Coronary artery (tissue), 2 donors: ENCODE data around the gene ZBTB39.
A peak's percentile ranks its signal among the peaks of the same experiment; 100 is the strongest.
"Not testable (repeated sequence)": the region's sequence is repeated elsewhere in the genome, so short reads cannot be mapped to it uniquely, and the experiment has no call there.

Source experiments
- DNase-seq: peaks from one replicate; pipeline ENCODE4 v3.0.0-alpha.2; 2017; ENCODE audit warnings: low spot score
- H3K27ac ChIP-seq, 2 donors: fragments of 200-600 bp; sonication (generic); one replicate each; pipeline ENCODE4 v1.5.1; 2016 to 2019
- H3K4me3 ChIP-seq: fragments of 200-600 bp; sonication (generic); 2 replicates; pipeline ENCODE4 v1.5.1; 2016; ENCODE audit warnings: mild to moderate bottlenecking, moderate library complexity
- CTCF ChIP-seq: fragments of 200-600 bp; sonication (generic); IDR thresholded peaks from one replicate; pipeline ENCODE4 v1.5.1; 2019; ENCODE audit warnings: antibody characterized with exemption

Gene ZBTB39

DNA sequence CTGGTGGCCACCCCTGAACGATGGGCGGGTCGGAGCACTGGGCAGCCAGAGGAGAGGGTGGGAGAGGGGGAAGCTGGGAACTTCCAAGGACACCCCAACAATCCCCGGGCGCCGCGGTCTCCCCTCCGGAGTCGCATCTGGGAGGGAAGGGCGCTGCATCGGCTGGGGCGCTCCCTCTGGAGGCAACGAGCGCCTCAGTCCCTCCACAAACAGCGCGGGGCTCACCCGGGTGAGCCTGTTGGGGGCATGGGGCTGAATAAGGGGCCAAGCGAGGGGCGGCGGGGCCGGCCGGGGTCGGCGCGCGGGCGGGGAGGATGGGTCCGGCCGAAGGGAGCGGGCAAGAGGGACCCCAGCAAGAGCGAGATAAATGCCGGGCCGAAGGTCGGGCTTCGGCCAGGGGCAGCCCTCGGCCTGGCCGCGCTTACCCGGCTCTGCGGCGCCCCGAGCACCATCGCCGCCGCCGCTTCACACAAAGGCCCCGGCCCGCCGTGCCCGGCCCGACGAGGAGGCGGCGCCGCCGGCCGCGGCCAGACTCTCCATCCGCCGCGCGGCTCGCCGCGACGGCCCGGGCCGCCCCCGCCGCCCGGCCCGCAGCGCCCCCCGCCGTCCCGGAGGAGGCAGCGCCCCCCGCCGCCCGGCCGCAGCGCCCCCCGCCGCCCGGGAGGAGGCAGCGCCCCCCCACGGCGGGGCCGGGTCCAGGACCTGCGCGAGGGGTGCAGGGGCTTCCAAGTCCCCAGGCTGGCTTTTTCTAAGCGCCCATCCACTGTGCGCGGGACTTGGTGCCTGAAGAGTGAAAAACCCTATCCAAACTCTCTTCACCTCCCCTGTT, at the start of gene ZBTB39:
ZBTB39 (minus strand) TSS at position 567 of the 829 bp plus-strand sequence. CDS start 1,629 bp downstream, outside the sequence.
- peak within 1 kb of the TSS; percentile 75 to 91 for H3K27ac ChIP-seq
- H3K4me3 ChIP-seq, result peak within 1 kb of the TSS; percentile 99
- DNase-seq, result peak; percentile 73
- peak; percentile 73 for TF ChIP-seq CTCF

DNA sequence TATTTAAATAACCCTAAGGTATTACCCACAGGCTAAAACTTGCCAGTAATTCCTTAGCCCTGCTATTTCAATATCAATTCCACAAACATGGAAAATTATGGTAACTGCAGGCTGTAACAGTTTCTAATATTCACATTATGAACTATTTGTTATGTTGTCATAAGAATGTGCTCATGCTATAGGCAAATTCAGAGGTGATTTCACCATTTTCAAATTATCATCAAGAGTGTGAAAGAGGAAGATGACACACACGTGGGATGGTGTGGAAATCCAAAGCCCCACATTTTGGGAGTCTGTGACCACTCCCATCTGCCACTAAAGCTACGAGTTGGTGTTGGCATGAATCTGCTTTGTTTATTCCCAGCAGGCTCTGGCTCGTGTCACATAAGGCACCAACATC, 49.5 kb upstream of the ZBTB39 start:
- no peak for TF ChIP-seq CTCF
- no peak for DNase-seq
- H3K4me3 ChIP-seq, result no peak overlapping the region
- H3K27ac ChIP-seq, result no peak overlapping the region

- H3K27ac ChIP-seq, H3K4me3 ChIP-seq, DNase-seq: not testable (repeated sequence)
These were observed 47.6 kb upstream of the ZBTB39 start for GRCh38 chr12:57053901-57054300.

- not testable (repeated sequence) for DNase-seq, H3K27ac ChIP-seq, H3K4me3 ChIP-seq
These were observed 46.8 kb upstream of the ZBTB39 start for GRCh38 chr12:57053146-57053545.

DNA sequence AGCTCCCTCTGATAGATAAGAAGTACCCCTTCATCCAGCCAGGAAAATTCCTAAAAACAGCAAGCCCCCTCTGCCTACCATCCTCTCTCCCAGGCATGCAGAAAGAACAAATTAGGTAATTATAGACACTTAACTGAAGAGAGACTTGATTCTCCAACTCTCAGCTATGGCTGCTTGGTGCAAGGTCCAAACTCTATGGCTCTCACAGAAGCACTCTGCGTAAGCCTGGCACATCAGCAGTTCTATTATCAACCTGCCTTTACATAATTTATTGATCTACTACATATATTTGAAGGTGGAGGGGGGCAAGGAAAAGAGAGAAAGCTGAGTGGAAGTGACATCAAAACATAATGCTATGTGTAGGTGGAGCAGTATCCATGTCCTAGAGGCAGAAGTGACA, 44.7 kb upstream of the ZBTB39 start:
- Histone ChIP-seq H3K4me3 (no peak overlapping the region), H3K27ac (no peak overlapping the region)
- DNase-seq, result no peak
- TF ChIP-seq CTCF, result no peak

DNA sequence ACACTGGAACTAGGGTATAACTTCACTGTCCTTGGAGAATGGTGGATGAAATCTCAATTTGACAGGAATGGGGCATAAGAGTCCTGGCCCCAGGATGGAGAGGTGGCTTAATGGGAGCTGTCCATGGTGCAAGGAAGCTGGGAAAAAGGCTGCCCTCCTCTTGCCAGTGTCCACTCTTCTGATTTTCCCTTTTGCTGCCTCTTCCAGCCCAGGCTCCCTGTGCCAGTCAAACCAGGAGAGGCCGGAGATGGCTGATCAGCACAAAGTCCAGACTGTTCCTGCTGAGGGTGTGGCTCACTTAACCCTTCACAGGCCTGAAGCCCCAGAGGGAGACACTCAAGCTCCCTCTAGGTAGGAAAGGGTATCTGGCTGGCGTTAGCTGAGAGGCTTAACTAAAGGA, 43.5 kb upstream of the ZBTB39 start, which contains the start of gene MYO1A:
MYO1A (minus strand) TSS at position 240 of the 400 bp plus-strand sequence. CDS start 1,806 bp downstream, outside the sequence.
- no peak for DNase-seq
- TF ChIP-seq CTCF, result no peak
- Histone ChIP-seq H3K4me3 (no peak within 1 kb of the TSS), H3K27ac (no peak within 1 kb of the TSS)

- Histone ChIP-seq H3K4me3 (no peak overlapping the region), H3K27ac (no peak overlapping the region)
- DNase-seq, result no peak
- TF ChIP-seq CTCF, result no peak
These were observed 42.7 kb upstream of the ZBTB39 start for GRCh38 chr12:57049119-57049446.

GRCh38 chr12:57048423-57049118, 42.2 kb upstream of the ZBTB39 start:
- TF ChIP-seq CTCF, result no peak
- H3K27ac ChIP-seq, result no peak overlapping the region
- no peak overlapping the region for H3K4me3 ChIP-seq
- DNase-seq, result no peak
